ENCODE measurements around the gene OVCH2.
"Not testable (repeated sequence)": the region's sequence is repeated elsewhere in the genome, so short reads cannot be mapped to it uniquely, and the experiment has no call there.

Gene OVCH2

DNA sequence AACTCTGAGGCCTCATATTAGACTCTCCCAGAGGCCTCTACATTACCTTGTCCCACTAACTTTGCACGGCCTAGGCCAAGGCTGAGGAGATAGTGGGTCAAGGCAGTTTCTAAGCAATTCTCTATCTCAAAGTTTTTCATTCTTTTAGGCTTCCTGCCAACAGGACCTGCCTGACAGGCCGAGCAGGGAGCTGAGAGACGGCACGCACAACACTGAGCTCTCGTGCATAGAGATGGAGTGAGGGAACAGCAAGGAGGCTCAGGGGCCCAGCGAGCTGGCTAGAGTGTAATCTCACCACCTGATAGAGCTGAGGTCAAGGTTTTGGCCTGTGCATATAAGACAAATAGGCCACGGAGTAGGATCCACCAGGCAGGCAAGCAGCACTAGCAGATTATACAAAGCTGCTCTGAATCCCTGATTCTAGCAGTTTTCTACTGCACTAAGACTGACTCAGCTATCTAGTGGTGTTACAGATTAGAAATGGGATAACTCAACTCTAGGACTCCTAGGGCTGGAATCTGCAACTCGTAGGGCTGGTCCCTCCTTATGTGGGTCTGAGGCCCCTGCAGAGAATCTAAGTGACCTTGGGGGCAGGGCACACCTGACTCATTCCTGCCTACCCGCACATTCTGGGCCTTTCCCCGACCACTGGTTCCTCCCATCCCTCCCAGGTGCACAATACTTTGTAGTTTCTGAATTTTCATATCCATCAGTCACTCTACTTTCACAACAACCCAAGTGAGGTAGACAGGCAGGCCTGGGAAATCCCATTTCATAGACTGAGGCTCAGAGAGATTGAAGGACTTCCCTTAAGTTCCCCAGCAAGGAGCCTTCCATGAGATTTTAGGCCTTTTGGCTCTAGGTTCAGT is 34.7 kb downstream of the OVCH2 start:
- no peak for DNase-seq (ENCODE audit: low spot score)

- no peak for DNase-seq (ENCODE audit: low spot score)
Measured at GRCh38 chr11:7670641-7671040, 35.6 kb downstream of the OVCH2 start.

- no peak for DNase-seq (ENCODE audit: low spot score)
Measured at GRCh38 chr11:7668911-7669310, 37.4 kb downstream of the OVCH2 start.

DNA sequence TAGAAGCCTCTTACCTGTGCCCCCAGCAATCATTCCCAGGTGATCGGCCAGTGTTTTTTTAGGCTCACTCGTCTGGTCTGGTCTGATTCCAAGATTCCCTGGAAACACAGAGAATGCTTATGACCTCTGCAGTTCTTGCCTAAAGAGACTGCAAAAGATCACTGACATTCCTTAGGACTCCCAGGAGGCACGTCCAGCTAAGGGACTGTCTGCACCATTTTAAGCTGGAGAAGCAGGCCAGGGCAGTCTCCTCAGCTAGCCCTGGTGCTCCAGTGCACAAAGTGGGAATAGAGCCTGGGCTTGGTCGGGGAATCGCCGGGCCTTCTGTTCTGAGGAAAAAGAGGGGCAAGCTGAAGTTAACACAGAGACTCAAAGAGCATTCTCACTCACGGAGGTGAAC is 37.8 kb downstream of the OVCH2 start:
- DNase-seq (ENCODE audit: low spot score): no peak

- DNase-seq (ENCODE audit: low spot score): peak; percentile 53
Measured at GRCh38 chr11:7667460-7667859, 38.8 kb downstream of the OVCH2 start.

DNA sequence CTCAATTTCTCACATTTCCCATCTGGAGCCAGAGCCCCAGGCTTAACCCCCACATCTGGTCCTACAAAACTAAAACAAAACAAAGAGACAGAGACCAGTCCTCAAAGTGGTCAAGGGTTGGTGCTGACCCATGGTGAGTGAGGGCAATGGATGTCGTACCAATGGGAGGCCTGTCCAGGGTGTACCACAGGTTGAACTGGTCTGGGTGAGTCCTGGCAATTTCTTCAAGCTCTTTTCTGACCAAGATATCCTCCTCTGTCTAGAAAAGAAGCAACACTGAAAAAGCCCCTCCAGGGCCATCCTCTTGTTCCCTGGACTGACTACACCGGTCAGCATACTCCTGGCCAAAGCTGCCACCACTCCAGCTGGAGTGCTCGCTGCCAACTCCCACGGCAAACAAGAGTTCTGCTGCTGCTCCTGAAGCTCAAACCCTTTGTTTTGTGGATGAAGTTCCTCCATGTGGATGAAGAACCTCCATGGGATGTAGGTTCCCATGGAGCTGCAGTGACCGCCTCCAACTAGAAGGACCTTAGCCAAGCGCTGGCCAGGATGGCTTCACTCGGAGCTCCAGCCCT is 39.9 kb downstream of the OVCH2 start:
- no peak for DNase-seq (ENCODE audit: low spot score)

- peak; percentile 90 for DNase-seq (ENCODE audit: low spot score)
Measured at GRCh38 chr11:7665473-7666291, 40.6 kb downstream of the OVCH2 start.

- DNase-seq (ENCODE audit: low spot score): no peak
Measured at GRCh38 chr11:7664867-7665266, 41.4 kb downstream of the OVCH2 start.

- DNase-seq (ENCODE audit: low spot score): not testable (repeated sequence)
Measured at GRCh38 chr11:7663531-7663930, 42.7 kb downstream of the OVCH2 start.

GRCh38 chr11:7657306-7658025 is 48.8 kb downstream of the OVCH2 start:
- DNase-seq (ENCODE audit: low spot score): peak; percentile 55

DNA sequence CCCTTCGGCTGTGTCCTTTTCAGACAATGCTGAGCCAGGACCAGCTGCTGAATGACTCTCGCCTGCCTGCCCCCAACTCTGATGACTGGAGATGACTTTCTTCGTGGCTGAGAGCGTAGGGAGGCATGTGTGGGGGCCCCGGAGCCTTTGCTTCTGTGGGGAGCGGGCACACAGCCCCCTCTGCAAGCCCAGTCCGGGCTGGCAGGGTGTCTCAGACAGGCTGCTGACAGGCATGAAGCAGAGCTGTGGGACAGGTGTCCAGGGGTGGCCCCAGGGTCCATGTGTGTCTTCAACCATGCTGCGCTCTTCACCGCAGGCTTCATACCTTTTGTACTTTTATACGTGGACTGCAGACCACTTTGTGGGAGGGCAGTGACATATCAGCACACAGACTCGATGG is 49.6 kb downstream of the OVCH2 start:
- DNase-seq (ENCODE audit: low spot score): no peak

DNA sequence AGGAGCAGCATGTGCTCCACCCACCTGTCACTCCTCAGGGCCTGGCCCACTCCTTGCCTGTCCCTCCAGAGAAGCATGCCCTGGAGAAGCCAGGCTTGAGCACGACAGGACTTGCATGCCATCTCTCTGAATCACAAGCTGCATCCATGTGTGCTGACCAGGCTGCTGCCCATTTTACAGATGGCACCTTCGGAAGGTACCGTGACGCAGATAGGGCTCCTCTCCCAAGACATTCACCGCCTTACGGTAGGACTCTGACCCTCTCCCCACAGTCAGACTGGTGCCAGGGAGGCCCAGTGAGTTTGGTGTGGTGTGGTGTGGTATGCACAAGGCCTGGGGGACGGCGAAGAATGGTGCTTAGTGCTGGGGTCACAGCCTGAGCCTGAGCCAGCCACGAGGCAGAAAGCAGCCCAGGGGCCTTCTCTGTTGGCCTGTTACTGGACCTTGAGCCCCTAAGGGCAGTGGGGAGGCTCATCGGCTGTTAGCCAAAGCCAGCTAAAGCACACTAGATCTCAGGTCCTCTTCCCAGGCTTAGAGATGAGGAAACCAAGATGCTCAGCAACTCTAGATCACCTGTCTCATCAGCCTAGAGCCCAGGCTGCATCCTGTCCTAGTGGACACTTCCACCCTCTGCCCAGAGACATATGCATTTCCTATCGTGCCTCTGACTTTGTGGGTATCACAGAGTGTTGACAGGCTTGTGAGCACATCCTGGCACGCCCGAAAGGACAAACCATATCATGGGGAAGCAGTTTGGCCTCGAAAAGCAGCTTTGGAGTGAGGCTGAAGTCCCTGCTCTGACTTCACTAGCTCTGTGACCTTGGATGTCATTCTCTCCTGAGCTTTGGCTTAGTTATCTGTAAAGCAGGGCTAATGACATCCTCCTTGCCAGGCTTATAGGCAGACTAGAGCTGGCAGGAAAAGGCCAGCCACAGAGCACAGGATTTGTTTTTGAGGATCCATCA is 50.7 kb downstream of the OVCH2 start:
- DNase-seq (ENCODE audit: low spot score): no peak

GRCh38 chr11:7654195-7654705 is 52.0 kb downstream of the OVCH2 start:
- no peak for DNase-seq (ENCODE audit: low spot score)

GRCh38 chr11:7651700-7652099 is 54.6 kb downstream of the OVCH2 start:
- no peak for DNase-seq (ENCODE audit: low spot score)

GRCh38 chr11:7651140-7651551 is 55.1 kb downstream of the OVCH2 start:
- no peak for DNase-seq (ENCODE audit: low spot score)

DNA sequence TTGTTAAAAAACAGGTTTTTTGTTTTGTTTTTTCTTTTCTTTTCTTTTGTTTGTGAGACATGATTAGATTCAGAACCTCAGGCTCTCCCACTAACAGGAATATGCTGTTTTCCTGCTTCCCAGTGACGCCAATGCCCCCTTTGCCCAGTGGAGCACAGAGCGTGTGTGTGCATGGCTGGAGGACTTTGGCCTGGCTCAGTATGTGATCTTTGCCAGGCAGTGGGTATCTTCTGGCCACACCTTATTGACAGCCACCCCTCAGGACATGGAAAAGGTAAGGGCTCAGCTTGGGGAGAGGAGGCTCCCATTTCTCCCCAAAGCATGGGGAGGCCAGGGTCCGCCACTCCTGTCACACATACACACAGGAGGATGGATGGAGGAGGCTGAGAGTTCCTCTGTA is 58.0 kb downstream of the OVCH2 start:
- no peak for DNase-seq (ENCODE audit: low spot score)

DNA sequence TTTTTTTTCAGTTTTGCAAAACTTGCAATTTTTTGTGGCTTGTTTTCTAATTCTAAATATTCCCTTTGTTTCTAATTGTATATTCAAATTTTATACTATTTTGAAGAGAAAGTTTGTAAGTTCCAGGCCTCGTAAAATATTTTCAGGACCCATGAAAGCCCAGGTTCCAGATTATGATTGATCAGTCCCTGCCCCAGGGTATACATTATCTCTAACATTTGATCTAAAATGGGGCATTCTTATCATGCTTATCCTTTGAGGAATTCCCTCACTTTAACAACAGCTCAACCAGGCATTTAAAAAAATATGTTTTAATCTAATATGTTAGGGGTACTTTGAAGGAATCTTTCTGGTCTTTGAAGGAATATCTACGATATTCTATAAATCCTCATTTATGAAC is 59.4 kb downstream of the OVCH2 start:
- DNase-seq (ENCODE audit: low spot score): no peak

- DNase-seq (ENCODE audit: low spot score): no peak
Measured at GRCh38 chr11:7645206-7645605, 61.1 kb downstream of the OVCH2 start.

- DNase-seq (ENCODE audit: low spot score): no peak
Measured at GRCh38 chr11:7643314-7643713, 63.0 kb downstream of the OVCH2 start.

GRCh38 chr11:7642747-7643146 is 63.5 kb downstream of the OVCH2 start:
- DNase-seq (ENCODE audit: low spot score): no peak

- no peak for DNase-seq (ENCODE audit: low spot score)
Measured at GRCh38 chr11:7640816-7641215, 65.5 kb downstream of the OVCH2 start.

All from hepatic stellate cell (primary cell).